GM23338 (cell line): Measurements from ENCODE around the gene POU1F1. TPM values are rescaled to one million over a fixed set of nuclear protein-coding genes. Genes with fewer than 3 reads are reported as not detected.

Experiments
- ATAC-seq: fragments of 200-7000 bp; cut with Tn5 transposase; 3 replicates; pipeline ENCODE4 v1.9.1; 2020
- DNase-seq: peaks from one replicate; pipeline ENCODE4 v3.0.0-alpha.2; 2015; ENCODE audit warnings: low spot score
- H2AFZ ChIP-seq: fragments of 200-600 bp; sonication (generic); 2 replicates; pipeline ENCODE4 v1.8.0; 2016; ENCODE audit warnings: antibody characterized with exemption, mild to moderate bottlenecking, moderate library complexity
- H3F3A ChIP-seq: fragments of 200-600 bp; sonication (generic); replicated peaks from 2 replicates; pipeline ENCODE4 v1.8.0; 2017; ENCODE audit warnings: antibody characterized with exemption, mixed run types, low read depth
- H3K27ac ChIP-seq: fragments of 200-600 bp; sonication (generic); 2 replicates; pipeline ENCODE4 v1.6.1; 2016; ENCODE audit warnings: low read depth
- H3K27me3 ChIP-seq: fragments of 200-600 bp; sonication (generic); 2 replicates; pipeline ENCODE4 v1.8.0; 2016; ENCODE audit warnings: mild to moderate bottlenecking, mixed run types, moderate library complexity; ENCODE audit not compliant: insufficient read depth
- H3K36me3 ChIP-seq: fragments of 200-600 bp; sonication (generic); 2 replicates; pipeline ENCODE4 v1.8.0; 2016; ENCODE audit warnings: mild to moderate bottlenecking; ENCODE audit not compliant: insufficient read depth
- H3K4me1 ChIP-seq: fragments of 200-600 bp; sonication (generic); 2 replicates; pipeline ENCODE4 v1.8.0; 2016; ENCODE audit warnings: mild to moderate bottlenecking, moderate library complexity; ENCODE audit not compliant: insufficient read depth
- H3K4me2 ChIP-seq: fragments of 200-600 bp; sonication (generic); 2 replicates; pipeline ENCODE4 v1.7.1; 2017; ENCODE audit warnings: mixed run types
- H3K4me3 ChIP-seq: fragments of 200-600 bp; sonication (generic); 2 replicates; pipeline ENCODE4 v1.6.1; 2016; ENCODE audit warnings: mixed run types
- H3K79me2 ChIP-seq: fragments of 200-600 bp; sonication (generic); replicated peaks from 2 replicates; pipeline ENCODE4 v1.8.0; 2017; ENCODE audit warnings: mild to moderate bottlenecking; ENCODE audit not compliant: insufficient read depth
- H3K9me2 ChIP-seq: fragments of 200-600 bp; sonication (generic); 2 replicates; pipeline ENCODE4 v1.8.0; 2017; ENCODE audit not compliant: insufficient read depth
- H4K20me1 ChIP-seq: fragments of 200-600 bp; sonication (generic); replicated peaks from 2 replicates; pipeline ENCODE4 v1.8.0; 2017; ENCODE audit warnings: mild to moderate bottlenecking; ENCODE audit not compliant: insufficient read depth
- H3K27ac Mint-ChIP-seq: 2 replicates; pipeline ENCODE4 v1.8.0; 2020; ENCODE audit warnings: inconsistent platforms, mild to moderate bottlenecking, moderate library complexity, mixed read lengths
- H3K27me3 Mint-ChIP-seq: 3 replicates; pipeline ENCODE4 v1.8.0; 2022; ENCODE audit warnings: low read depth, mild to moderate bottlenecking, moderate library complexity, mixed read lengths, inconsistent platforms; ENCODE audit not compliant: insufficient read depth, poor library complexity
- H3K36me3 Mint-ChIP-seq: 3 replicates; pipeline ENCODE4 v1.8.0; 2021; ENCODE audit warnings: low read depth, mild to moderate bottlenecking, inconsistent platforms, moderate library complexity, mixed read lengths
- H3K4me1 Mint-ChIP-seq: 3 replicates; pipeline ENCODE4 v1.8.0; 2020; ENCODE audit warnings: mild to moderate bottlenecking, inconsistent platforms, mixed read lengths
- H3K4me3 Mint-ChIP-seq: 3 replicates; pipeline ENCODE4 v1.8.0; 2021; ENCODE audit warnings: moderate library complexity, mild to moderate bottlenecking, inconsistent platforms, mixed read lengths
- H3K9me3 Mint-ChIP-seq: 3 replicates; pipeline ENCODE4 v1.8.0; 2020; ENCODE audit warnings: moderate library complexity, mild to moderate bottlenecking, inconsistent platforms, mixed read lengths
- CREB1 ChIP-seq: fragments of 250-450 bp; sonication (Bioruptor Pico); IDR thresholded peaks from 2 replicates; pipeline ENCODE4 v1.5.0; 2020; ENCODE audit warnings: low read depth, mild to moderate bottlenecking, moderate library complexity
- CTCF ChIP-seq, 2 experiments: fragments of 200-600 bp in 1 of 2; sonication (generic) in 1 of 2; conservative IDR thresholded peaks; 2 replicates each; pipeline versions ENCODE4 v1.5.1 to v1.6.1; 2016 to 2017; ENCODE audit warnings: antibody characterized with exemption in 2 of 2, low read depth in 2 of 2, mild to moderate bottlenecking in 2 of 2, moderate library complexity in 1 of 2
- ETS1 ChIP-seq: IDR thresholded peaks from 2 replicates; pipeline ENCODE4 v1.6.1; 2016; ENCODE audit warnings: antibody characterized with exemption
- EZH2 ChIP-seq: fragments of 200-600 bp; sonication (generic); IDR thresholded peaks from one replicate; pipeline ENCODE4 v1.8.0; 2017; ENCODE audit warnings: antibody characterized with exemption, mild to moderate bottlenecking, low read depth; ENCODE audit not compliant: unreplicated experiment
- EZH2phosphoT487 ChIP-seq: fragments of 200-600 bp; sonication (generic); IDR thresholded peaks from one replicate; pipeline ENCODE4 v1.8.1; 2018; ENCODE audit warnings: antibody characterized with exemption; ENCODE audit not compliant: unreplicated experiment
- JUNB ChIP-seq: IDR thresholded peaks from one replicate; pipeline ENCODE4 v1.6.1; 2016; ENCODE audit warnings: antibody characterized with exemption; ENCODE audit not compliant: unreplicated experiment
- NANOG ChIP-seq: IDR thresholded peaks from 2 replicates; pipeline ENCODE4 v1.6.1; 2016; ENCODE audit warnings: antibody characterized with exemption, borderline replicate concordance
- POLR2AphosphoS5 ChIP-seq: IDR thresholded peaks from 2 replicates; pipeline ENCODE4 v1.6.1; 2016; ENCODE audit warnings: antibody characterized with exemption, low read depth
- REST ChIP-seq: IDR thresholded peaks from one replicate; pipeline ENCODE4 v1.6.1; 2018; ENCODE audit warnings: antibody characterized with exemption; ENCODE audit not compliant: unreplicated experiment
- STAT1 ChIP-seq: IDR thresholded peaks from one replicate; pipeline ENCODE4 v1.6.1; 2016; ENCODE audit warnings: antibody characterized with exemption; ENCODE audit not compliant: unreplicated experiment
- ZNF114 ChIP-seq: fragments of 250-450 bp; sonication (Bioruptor Pico); IDR thresholded peaks from 2 replicates; pipeline ENCODE4 v1.5.0; 2020; ENCODE audit warnings: mild to moderate bottlenecking, moderate library complexity
- ZNF331 ChIP-seq: fragments of 250-450 bp; sonication (Bioruptor Pico); IDR thresholded peaks from 2 replicates; pipeline ENCODE4 v1.5.0; 2020; ENCODE audit warnings: low read depth, mild to moderate bottlenecking, moderate library complexity
- ZNF462 ChIP-seq: fragments of 250-450 bp; sonication (Bioruptor Pico); IDR thresholded peaks from 2 replicates; pipeline ENCODE4 v1.5.0; 2020; ENCODE audit warnings: mild to moderate bottlenecking, moderate library complexity
- polyA plus RNA-seq: library from polyadenylated mRNA; unstranded; fragments of >200 nt; fragmentation: Nextera tagmentation; extraction: Ambion mirVana; gene quantifications from 2 replicates; pipeline ENCODE4 v1.2.1, GENCODE V29; 2016
- total RNA-seq: library from RNA; depleted of rRNA; stranded (reverse); fragments of >200 nt; shearing (Covaris generic); gene quantifications from 2 replicates; pipeline ENCODE4 v1.2.3, GENCODE V29; 2014

POU1F1 gene
- total and polyA plus RNA-seq, 2 experiments from 2014 or later, result not detected

GRCh38 chr3:87218560-87218959, 57.8 kb downstream of the POU1F1 start:
- no peak overlapping the region for H3K4me2 ChIP-seq

More at GRCh38 chr3:87218560-87218959, 57.8 kb downstream of the POU1F1 start:
- Histone ChIP-seq H3K27ac (no peak overlapping the region), H3K36me3 (no peaks in the 10 kb centered on the region), H3K79me2 (no peaks in the 10 kb centered on the region), H3K9me2 (no peaks in the 10 kb centered on the region), H3K27me3 (no peaks in the 10 kb centered on the region), H3K4me3 (no peak overlapping the region), H4K20me1 (no peaks in the 10 kb centered on the region), H2AFZ (no peak overlapping the region), H3F3A (no peaks in the 10 kb centered on the region), H3K4me1 (no peaks in the 10 kb centered on the region)
- H3K4me1 Mint-ChIP-seq, result no peaks in the 10 kb centered on the region
- no peak for DNase-seq
- no peak overlapping the region for H3K27ac Mint-ChIP-seq
- TF ChIP-seq POLR2AphosphoS5 (no peak), CREB1 (CRISPR knock-in tag) (no peak), CTCF (conservative IDR thresholded peaks at IDR 0.05; ENCODE audit: low read depth in 2 of 2) (no peak), ZNF331 (CRISPR knock-in tag) (no peak), ZNF462 (CRISPR knock-in tag) (no peak), REST (no peak), NANOG (no peak), ZNF114 (CRISPR knock-in tag) (no peak), EZH2phosphoT487 (no peak), EZH2 (no peak), ETS1 (no peak), JUNB (no peak), STAT1 (no peak)
- H3K9me3 Mint-ChIP-seq, result no peaks in the 10 kb centered on the region
- no peaks in the 10 kb centered on the region for H3K27me3 Mint-ChIP-seq
- H3K4me3 Mint-ChIP-seq, result no peak overlapping the region
- no peaks in the 10 kb centered on the region for H3K36me3 Mint-ChIP-seq
- ATAC-seq, result no peak
